GM12878 (cell line): ENCODE results near the gene UCKL1.

ENCODE experiments used
- ATF3 ChIP-seq: IDR thresholded peaks from 2 replicates; pipeline ENCODE4 v1.6.1; 2011; ENCODE audit warnings: low read depth, mild to moderate bottlenecking, low read length, moderate library complexity, borderline replicate concordance; ENCODE audit errors: extremely low read depth
- BHLHE40 ChIP-seq, 2 experiments: fragments of 450-650 bp in 1 of 2; IDR thresholded peaks; 2 replicates each; pipeline ENCODE4 v1.6.1; 2011 to 2017; ENCODE audit warnings: low read depth in 2 of 2, borderline replicate concordance in 1 of 2, improper control_type of control experiment in 1 of 2, low read length in 1 of 2, mild to moderate bottlenecking in 1 of 2
- BRCA1 ChIP-seq: IDR thresholded peaks from 2 replicates; pipeline ENCODE4 v1.6.1; 2011; ENCODE audit warnings: low read depth, low read length, improper control_type of control experiment
- FOXK2 ChIP-seq: fragments of 450-650 bp; IDR thresholded peaks from 2 replicates; pipeline ENCODE4 v1.6.1; 2017; ENCODE audit warnings: mild to moderate bottlenecking, moderate library complexity
- GABPA ChIP-seq: IDR thresholded peaks from 2 replicates; pipeline ENCODE4 v1.6.1; 2014; ENCODE audit warnings: antibody characterized with exemption, low read depth, mild to moderate bottlenecking, inconsistent platforms
- IKZF1 ChIP-seq: fragments of 450-650 bp; conservative IDR thresholded peaks from 2 replicates; pipeline ENCODE4 v1.6.1; 2017; ENCODE audit warnings: antibody characterized with exemption, mild to moderate bottlenecking
- MYC ChIP-seq: IDR thresholded peaks from 2 replicates; pipeline ENCODE4 v1.6.1; 2011; ENCODE audit warnings: mild to moderate bottlenecking, low read length, moderate library complexity, inconsistent platforms; ENCODE audit not compliant: insufficient read depth, insufficient replicate concordance, insufficient read length, severe bottlenecking
- POLR2AphosphoS5 ChIP-seq: IDR thresholded peaks from 2 replicates; pipeline ENCODE4 v1.6.1; 2011; ENCODE audit warnings: mild to moderate bottlenecking, low read length, inconsistent platforms
- RAD21 ChIP-seq: IDR thresholded peaks from 2 replicates; pipeline ENCODE4 v1.6.1; 2011; ENCODE audit warnings: mild to moderate bottlenecking, low read depth, low read length, moderate library complexity; ENCODE audit not compliant: insufficient read depth
- USF2 ChIP-seq: IDR thresholded peaks from 2 replicates; pipeline ENCODE4 v1.6.1; 2011; ENCODE audit warnings: low read depth, low read length, improper control_type of control experiment, borderline replicate concordance
- YY1 ChIP-seq: IDR thresholded peaks from 2 replicates; pipeline ENCODE4 v1.6.1; 2011; ENCODE audit warnings: low read depth, mild to moderate bottlenecking, low read length
- ZNF217 ChIP-seq: fragments of 450-650 bp; IDR thresholded peaks from 2 replicates; pipeline ENCODE4 v1.6.1; 2017; ENCODE audit warnings: antibody characterized with exemption, mild to moderate bottlenecking
- ZNF687 ChIP-seq: fragments of 450-650 bp; IDR thresholded peaks from 2 replicates; pipeline ENCODE4 v1.6.1; 2017; ENCODE audit warnings: mild to moderate bottlenecking, moderate library complexity
- TF ChIP-seq, protein P1 (sequence below), 3 experiments: IDR thresholded peaks in 2 of 3; conservative IDR thresholded peaks in 1 of 3; 2 replicates each; pipeline ENCODE4 v1.5.1; 2011; ENCODE audit warnings: low read depth in 3 of 3, low read length in 3 of 3, mild to moderate bottlenecking in 3 of 3, control low read depth in 2 of 3, moderate library complexity in 2 of 3, inconsistent platforms in 1 of 3, mixed read lengths in 1 of 3; ENCODE audit not compliant: control insufficient read depth in 2 of 3, insufficient read depth in 1 of 3; ENCODE audit errors: extremely low read depth in 1 of 3

- TF ChIP-seq BHLHE40 (IDR thresholded peaks at IDR 0.05; ENCODE audit: borderline replicate concordance in 1 of 2, low read depth in 2 of 2, low read length in 1 of 2) (no peak), USF2 (no peak), BRCA1 (no peak), RAD21 (no peak), MYC (no peak), POLR2AphosphoS5 (no peak), ZNF217 (no peak), YY1 (no peak), GABPA (no peak), ATF3 (no peak), IKZF1 (no peak), ZNF687 (no peak), FOXK2 (no peak)
- TF ChIP-seq, protein P1, sequence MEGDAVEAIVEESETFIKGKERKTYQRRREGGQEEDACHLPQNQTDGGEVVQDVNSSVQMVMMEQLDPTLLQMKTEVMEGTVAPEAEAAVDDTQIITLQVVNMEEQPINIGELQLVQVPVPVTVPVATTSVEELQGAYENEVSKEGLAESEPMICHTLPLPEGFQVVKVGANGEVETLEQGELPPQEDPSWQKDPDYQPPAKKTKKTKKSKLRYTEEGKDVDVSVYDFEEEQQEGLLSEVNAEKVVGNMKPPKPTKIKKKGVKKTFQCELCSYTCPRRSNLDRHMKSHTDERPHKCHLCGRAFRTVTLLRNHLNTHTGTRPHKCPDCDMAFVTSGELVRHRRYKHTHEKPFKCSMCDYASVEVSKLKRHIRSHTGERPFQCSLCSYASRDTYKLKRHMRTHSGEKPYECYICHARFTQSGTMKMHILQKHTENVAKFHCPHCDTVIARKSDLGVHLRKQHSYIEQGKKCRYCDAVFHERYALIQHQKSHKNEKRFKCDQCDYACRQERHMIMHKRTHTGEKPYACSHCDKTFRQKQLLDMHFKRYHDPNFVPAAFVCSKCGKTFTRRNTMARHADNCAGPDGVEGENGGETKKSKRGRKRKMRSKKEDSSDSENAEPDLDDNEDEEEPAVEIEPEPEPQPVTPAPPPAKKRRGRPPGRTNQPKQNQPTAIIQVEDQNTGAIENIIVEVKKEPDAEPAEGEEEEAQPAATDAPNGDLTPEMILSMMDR (IDR thresholded peaks at IDR 0.05 in 2 of 3, conservative IDR thresholded peaks at IDR 0.05 in 1 of 3; ENCODE audit: control insufficient read depth in 2 of 3, extremely low read depth in 1 of 3, insufficient read depth in 1 of 3, low read depth in 3 of 3, low read length in 3 of 3), result no peak
Measured at GRCh38 chr20:63933646-63934045, 22.6 kb downstream of the UCKL1 start.
